ENCODE data around the gene FAM222A. TPM values are rescaled to one million over a fixed set of nuclear protein-coding genes. Genes with fewer than 3 reads are reported as not detected.

Gene FAM222A
- total RNA-seq, 1 experiment from 2014 or later: 3.7 TPM

- H4K20me1 ChIP-seq (ENCODE audit: insufficient read depth): no peaks in the 10 kb centered on the region
These were observed 61.7 kb downstream of the FAM222A start for GRCh38 chr12:109775172-109775881.

More at GRCh38 chr12:109775172-109775881, 61.7 kb downstream of the FAM222A start:
- ChIA-PET RAD21 (ENCODE audit: low non-redundant PET in 1 of 2, low total read pairs in 2 of 2, uncharacterized antibody in 2 of 2, unreplicated experiment in 2 of 2) (interaction anchor here (0.6 to 1.0 kb wide), 5 partner anchors 178 to 512 kb away, joined by 3 to 9 read pairs (median 4); no protein-coding TSS in a partner anchor), CTCF (interaction anchor here (0.6 to 4.7 kb wide), 9 partner anchors 10 to 381 kb away, joined by 3 to 64 read pairs (median 4); no protein-coding TSS in a partner anchor), POLR2A (no interaction called here)
- TF ChIP-seq CTCF (IDR thresholded peaks at IDR 0.05 in 2 of 3, conservative IDR thresholded peaks at IDR 0.05 in 1 of 3; ENCODE audit: borderline replicate concordance in 1 of 3, insufficient read depth in 1 of 3, low read depth in 2 of 3, low read length in 2 of 3) (peak; percentile 91 to 96 (median 94)), SIN3A (IDR thresholded peaks at IDR 0.05; ENCODE audit: low read depth) (no peak), RAD21 (IDR thresholded peaks at IDR 0.05; ENCODE audit: low read depth) (peak; percentile 98)
- H3K4me3 ChIP-seq (replicated peaks in 1 of 2; ENCODE audit: low read depth in 1 of 2, low read length in 2 of 2): no peak overlapping the region
- H3K36me3 ChIP-seq (ENCODE audit: control insufficient read depth in 1 of 2, insufficient read depth in 2 of 2, low read length in 2 of 2): no peaks in the 10 kb centered on the region
- intact Hi-C loops (cut with micrococcal nuclease): loop anchor here (1.0 to 2.0 kb wide), 4 partner anchors 178 to 511 kb away; no protein-coding TSS in a partner anchor
- H2AFZ ChIP-seq (ENCODE audit: low read depth, low read length, poor library complexity, severe bottlenecking): no peak overlapping the region
- H3K4me2 ChIP-seq (ENCODE audit: low read length): no peak overlapping the region
- H3K9ac ChIP-seq (ENCODE audit: low read length): no peak overlapping the region
- H3K27me3 ChIP-seq (ENCODE audit: insufficient read depth, low read length): no peaks in the 10 kb centered on the region
- ATAC-seq: peak; percentile 67
- H3K27ac ChIP-seq (ENCODE audit: low read depth, low read length): no peak overlapping the region
- no peaks in the 10 kb centered on the region; a peak in 1 of 4 replicates for H3K9me3 ChIP-seq (ENCODE audit: control insufficient read depth in 1 of 2, insufficient read depth in 1 of 2, low read depth in 1 of 2, low read length in 2 of 2)
- DNase-seq (ENCODE audit: low read depth, low spot score): no peak
- H3K4me1 ChIP-seq (ENCODE audit: control insufficient read depth in 1 of 2, insufficient read depth in 2 of 2, low read length in 2 of 2): peaks cover 13 to 34% of the 10 kb centered on the region in 2 experiments
- BruUV-seq (replicated peaks): no TSS peak
- no peaks in the 10 kb centered on the region for H3K9me2 ChIP-seq (ENCODE audit: insufficient read depth)
- H3K79me2 ChIP-seq (ENCODE audit: insufficient read depth, low read length): peaks cover 8% of the 10 kb centered on the region; the same call in 1 of the 2 replicates
